Fibroblast of pulmonary artery (primary cell): ENCODE measurements around the gene CPPED1.
"Not testable (repeated sequence)": the region's sequence is repeated elsewhere in the genome, so short reads cannot be mapped to it uniquely, and the experiment has no call there.

Source experiments
- DNase-seq: peaks from one replicate; pipeline ENCODE4 v3.0.0-alpha.2; 2010; ENCODE audit warnings: low read depth
- H3K4me3 ChIP-seq: replicated peaks from 2 replicates; pipeline ENCODE4 v1.5.1; 2011; ENCODE audit warnings: low read depth, mild to moderate bottlenecking, control low read depth, low read length, moderate library complexity
- CTCF ChIP-seq: IDR thresholded peaks from 2 replicates; pipeline ENCODE4 v1.5.1; 2011; ENCODE audit warnings: mild to moderate bottlenecking, control low read depth, low read length, inconsistent platforms; ENCODE audit errors: missing control alignments

Gene CPPED1

GRCh38 chr16:12793865-12794240 lies 9.8 kb downstream of the CPPED1 start:
- H3K4me3 ChIP-seq = no peak overlapping the region
- DNase-seq = no peak
- no peak for TF ChIP-seq CTCF

GRCh38 chr16:12793120-12793864 lies 10.4 kb downstream of the CPPED1 start:
- DNase-seq = no peak
- H3K4me3 ChIP-seq = no peak overlapping the region
- no peak for TF ChIP-seq CTCF

- not testable (repeated sequence) for DNase-seq
Observed at GRCh38 chr16:12792528-12792927, 11.2 kb downstream of the CPPED1 start.

GRCh38 chr16:12791340-12791739 lies 12.3 kb downstream of the CPPED1 start:
- no peak for TF ChIP-seq CTCF
- DNase-seq = no peak
- H3K4me3 ChIP-seq = no peak overlapping the region

More at GRCh38 chr16:12792528-12792927, 11.2 kb downstream of the CPPED1 start:
- not testable (repeated sequence) for H3K4me3 ChIP-seq

- no peak for DNase-seq
- no peak for TF ChIP-seq CTCF
- H3K4me3 ChIP-seq = no peak overlapping the region
Observed at GRCh38 chr16:12788758-12789157, 14.9 kb downstream of the CPPED1 start.

GRCh38 chr16:12786081-12786480 lies 17.6 kb downstream of the CPPED1 start:
- no peak for DNase-seq
- no peak overlapping the region for H3K4me3 ChIP-seq
- TF ChIP-seq CTCF = no peak

- no peak for TF ChIP-seq CTCF
- H3K4me3 ChIP-seq = no peak overlapping the region
- peak; percentile 36 for DNase-seq
Observed at GRCh38 chr16:12784076-12784475, 19.6 kb downstream of the CPPED1 start.
